TTC549 (cell line): ENCODE measurements around the gene RAB2B.

Experiments used
- FAIRE-seq: peaks from 2 replicates; lab custom pipeline; 2012; peaks lifted over from hg19 to GRCh38; lab: Jason Lieb, UNC

Gene RAB2B

DNA sequence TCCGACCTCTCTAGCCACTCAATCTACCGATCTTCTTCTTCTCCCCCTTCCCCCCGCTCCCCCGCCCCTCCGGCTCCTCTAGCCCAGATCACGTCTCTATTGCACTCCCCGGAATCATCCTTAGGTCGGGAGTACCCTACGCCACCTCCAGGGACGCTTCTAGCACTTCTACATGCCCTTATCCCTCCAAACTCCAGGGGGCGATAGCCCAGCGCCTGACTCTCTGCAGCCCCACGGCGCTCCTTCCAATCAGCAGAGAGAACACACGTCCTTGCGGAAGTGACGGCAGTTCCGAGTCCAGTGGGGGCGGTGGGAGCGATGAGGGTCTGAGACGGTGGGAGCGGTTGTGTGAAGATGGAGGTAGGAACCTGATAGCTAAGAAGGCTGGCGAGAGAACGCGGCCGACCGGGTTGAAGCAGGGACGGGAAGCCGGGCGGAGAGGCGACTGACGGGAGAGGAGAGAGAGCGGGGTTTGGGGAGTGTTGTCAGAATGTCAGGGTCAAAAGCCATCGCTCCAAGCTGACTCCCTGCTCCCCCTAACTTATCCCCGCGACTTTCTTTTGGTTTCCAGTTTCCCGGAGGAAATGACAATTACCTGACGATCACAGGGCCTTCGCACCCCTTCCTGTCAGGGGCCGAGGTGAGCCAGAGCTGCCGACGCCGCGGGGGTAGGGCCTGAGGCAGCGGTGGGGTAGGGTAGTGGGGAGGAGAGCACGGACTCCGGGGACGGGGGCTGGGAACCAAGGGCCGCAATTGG is at the start of gene RAB2B, which contains the start of gene TOX4:
TSS of gene RAB2B (minus strand) at position 35 of the 757 bp plus-strand sequence. CDS start 87 bp downstream, outside the sequence.
TSS of gene TOX4 (plus strand) at position 271 of the 757 bp plus-strand sequence. CDS start at position 355, 84 bp downstream.
- peak; percentile 83 for FAIRE-seq

DNA sequence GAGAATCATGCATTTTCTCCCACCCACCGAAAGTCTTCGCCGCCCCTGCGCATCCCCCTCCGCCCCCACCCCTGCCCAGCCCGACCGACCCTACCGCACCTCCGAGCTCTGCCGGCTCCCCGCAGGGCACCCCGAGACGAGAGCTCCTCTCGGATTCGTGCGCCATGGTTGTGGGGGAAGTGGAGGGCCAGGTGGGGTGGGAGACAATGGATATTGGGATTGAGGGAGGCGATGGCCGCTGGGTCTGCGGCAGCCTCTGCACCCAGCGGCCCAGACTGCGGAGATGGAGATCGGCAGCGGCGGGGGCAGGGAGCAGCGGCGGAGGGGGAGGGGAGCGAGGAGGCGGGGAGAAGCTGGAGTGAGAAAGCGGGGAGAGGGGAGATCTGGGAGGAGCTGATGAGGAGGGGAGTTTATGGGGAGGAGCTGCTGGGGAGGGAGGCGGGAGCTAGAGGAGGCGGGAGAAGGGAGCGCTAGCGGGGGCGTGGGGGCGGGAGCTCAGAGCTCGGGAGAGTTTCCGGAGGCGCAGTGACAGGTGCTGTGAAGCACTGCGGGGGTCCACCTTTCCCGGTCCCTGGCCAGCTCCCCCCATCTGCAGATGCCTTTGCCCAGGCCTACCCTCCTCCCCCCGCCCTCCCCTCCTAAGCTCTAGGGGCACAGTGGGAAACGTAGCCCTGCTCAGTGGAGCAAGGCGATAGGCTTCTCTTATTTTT is 49.4 kb upstream of the RAB2B start, which contains the start of gene SALL2:
TSS of gene SALL2 (minus strand) at position 385 of the 710 bp plus-strand sequence. CDS start at position 166, 219 bp downstream.
- FAIRE-seq = no peak

DNA sequence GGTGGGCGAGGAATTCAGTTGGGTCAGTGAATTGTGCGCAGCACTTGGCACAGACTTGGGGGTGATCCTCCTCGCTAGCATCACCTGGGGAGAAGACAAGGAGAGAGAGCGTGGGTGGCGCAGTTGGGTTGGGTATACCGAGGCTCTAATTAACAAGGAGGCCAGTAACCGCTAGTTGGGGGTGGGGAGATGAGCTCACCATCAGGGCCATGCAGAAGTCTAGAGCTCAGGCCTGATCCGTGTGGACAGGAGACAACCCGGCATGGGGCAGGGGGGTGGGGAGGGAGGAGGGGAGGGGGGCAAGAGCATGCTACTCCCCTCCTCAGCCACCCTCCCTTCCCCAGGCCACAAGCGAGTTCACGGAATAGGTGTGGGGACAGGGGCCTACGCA is 48.8 kb upstream of the RAB2B start:
- FAIRE-seq = no peak

DNA sequence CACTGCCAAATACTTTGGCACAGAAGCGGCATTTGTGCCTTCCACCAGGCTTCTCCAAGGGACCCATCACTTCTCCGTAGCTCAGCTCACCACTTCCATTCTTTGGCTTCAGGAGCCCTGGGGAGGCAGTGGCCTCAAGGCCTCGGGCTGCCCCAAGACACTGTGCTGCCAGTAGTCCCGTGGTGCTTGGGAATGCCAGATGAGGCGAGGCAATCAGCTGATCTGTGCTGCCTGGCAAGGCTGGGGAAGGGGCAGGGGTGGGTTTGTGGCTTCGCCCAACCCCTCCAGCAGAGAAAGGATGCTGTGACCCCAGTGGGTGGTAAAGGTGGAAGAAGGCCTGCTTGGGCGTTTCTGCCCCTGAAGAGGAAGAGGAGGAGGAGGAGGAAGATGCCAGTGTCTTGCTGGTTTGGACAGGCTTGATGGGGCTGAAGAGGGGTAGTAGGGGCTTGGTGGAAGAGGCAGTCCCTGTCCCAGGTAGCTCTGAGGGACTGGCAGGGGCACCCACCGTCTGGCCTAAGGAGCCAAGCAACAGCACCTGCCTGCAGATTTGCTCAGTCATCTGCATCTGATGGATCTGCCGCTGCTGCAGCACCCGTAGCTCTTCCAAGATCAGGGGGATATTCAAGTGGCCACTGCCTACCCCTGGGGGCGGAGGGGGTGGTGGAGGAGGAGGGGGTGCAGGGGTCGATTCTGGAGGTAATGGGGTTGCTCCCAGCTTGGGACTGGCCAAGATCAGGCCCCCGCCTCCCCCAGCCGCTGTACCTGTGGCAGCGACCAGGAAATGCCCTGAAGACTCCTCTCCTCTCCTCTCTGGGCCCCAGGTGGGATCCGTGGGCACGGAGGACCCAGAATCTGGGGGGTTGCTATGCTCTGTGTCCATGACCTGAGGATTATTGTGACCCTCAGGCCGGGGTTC is 48.1 kb upstream of the RAB2B start:
- FAIRE-seq = no peak

DNA sequence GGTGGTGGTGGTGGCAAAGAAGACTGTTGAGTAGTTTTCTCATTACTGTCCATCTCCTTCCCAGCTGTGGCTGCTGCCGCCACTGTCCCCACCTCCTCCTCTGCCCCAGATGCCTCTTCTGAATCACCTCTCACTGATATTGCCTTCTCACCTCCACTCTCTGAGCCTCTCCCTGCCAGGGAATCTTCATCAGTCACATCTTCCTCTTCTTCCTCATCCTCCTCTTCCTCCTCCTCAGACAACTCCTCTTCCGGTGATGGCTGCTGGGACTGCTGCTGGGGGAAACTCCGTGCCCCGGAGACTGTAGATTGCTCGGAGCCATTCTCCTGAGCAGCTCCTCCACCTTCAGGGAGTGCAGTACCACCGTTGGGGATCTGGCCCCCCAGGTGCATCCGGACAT is 46.4 kb upstream of the RAB2B start:
- FAIRE-seq = no peak

DNA sequence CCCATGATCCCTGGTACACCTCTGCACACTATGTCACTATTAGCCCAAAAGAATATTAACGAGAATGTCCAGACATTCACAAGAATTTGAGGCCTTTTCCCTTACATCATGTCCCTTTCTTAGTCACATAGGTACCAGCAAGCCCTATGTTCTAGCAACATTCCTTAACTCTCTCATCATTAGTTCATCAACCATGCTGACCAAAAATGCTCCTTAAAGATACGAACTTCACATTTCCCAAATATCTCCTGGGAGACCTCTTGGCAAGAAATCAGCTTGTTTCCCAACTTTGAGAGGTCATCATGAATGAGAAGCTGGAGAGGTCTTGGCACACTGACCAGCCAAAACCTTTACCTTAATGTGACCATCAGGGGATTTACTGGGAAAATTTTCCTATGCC is 44.7 kb upstream of the RAB2B start:
- no peak for FAIRE-seq

DNA sequence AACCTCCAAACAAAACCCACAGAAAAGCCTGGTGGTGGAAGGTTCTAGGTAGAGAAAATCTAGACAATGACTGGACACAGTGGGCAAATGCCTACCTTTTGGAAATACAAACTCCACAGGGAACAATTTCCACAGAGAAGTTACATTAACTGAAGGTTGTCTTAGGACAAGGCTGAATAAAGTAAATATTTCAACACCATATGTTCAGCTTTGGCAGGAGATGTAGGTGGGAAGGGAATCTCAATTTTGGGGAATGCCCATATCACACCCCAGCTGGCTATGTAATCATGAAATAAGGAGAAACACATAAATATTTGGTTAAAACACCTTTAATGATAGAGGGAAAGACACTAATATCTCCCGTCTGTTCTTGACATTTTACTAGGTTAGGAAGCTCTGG is 44.0 kb upstream of the RAB2B start:
- FAIRE-seq = no peak

DNA sequence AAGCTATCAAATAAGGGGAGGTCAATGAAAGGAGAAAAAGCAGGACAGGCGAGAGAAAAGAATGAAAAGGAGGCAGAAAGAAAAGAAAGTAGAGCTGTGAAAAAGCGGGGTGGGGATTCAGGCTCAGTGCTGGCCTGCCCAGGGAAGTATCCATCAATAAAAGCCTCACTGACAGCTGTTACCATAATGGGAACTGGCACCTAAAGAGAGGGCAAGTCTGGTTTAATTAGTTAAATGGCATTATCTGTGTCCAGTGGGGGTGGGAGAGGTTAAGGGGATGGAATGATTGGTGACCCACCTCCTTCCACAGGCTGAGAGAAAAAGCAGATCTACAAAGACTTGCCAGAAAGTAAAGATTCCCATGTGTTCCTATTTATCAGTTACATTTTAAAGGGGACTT is 42.0 kb upstream of the RAB2B start:
- FAIRE-seq = no peak

DNA sequence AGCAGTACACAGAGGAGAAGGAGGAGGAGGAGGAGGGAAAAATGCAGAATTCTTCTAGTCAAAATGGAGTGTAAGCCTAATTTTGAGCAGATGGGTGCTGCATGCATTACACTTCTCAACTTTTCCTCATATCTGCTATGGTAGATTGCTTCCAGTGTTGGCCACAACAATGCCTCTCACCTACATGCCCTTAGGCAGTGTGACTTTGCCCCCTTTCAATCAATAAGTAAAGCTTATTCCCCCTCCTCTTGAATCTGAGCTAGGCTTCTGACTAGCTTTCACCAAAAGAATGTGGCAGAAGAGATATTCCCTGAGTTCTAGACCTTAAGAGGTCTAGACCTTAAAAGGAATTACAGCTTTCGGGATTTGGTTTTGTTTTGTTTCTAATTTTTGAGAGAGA is 37.6 kb upstream of the RAB2B start:
- FAIRE-seq = no peak

DNA sequence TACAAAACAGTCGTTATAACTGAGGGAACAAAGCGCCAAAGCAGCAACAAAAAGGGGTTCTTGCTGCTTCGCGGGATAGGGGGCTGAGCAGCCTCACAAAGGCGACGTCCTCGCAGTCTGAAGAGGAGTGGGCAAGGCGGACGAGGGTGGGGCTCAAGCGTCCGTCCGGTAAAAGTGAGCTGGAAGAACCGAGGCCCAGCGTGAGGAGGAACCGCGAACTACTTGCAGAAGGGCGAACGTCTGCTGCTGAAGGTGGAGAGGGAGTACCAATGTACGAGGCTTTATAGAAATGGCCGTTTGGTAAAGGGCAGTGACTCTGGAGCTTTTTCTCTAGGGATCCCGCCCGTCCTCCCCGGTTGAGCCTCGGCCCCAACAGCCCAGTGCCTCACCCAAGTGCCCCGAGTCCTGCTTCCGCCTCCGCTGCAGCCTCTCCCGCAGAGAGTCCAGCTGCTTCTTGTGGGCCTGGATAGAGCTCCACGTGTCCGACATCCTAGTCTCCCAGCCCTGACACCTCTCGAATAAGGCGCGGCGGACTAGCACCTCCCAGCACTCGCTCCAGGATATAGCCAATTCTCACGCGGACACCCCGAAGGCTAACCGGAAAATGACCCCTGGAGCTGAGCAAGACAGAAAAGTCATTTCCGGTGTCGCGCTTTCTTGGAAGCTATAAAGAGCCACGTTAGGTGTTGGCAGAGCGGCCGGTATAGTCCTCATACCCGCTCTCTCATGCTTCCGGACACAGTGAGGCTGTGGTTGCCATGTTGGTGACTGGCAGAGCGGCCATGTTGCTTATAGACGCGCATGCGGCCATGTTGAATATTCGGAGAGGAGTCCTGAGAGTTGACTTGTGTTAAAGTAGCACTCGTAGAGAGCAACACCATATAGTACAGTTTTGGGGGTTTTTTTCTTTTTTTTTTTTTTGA is 34.2 kb upstream of the RAB2B start, which contains the start of gene METTL3:
TSS of gene METTL3 (minus strand) at position 606 of the 923 bp plus-strand sequence. CDS start at position 489, 117 bp downstream.
- peak; percentile 87 for FAIRE-seq

DNA sequence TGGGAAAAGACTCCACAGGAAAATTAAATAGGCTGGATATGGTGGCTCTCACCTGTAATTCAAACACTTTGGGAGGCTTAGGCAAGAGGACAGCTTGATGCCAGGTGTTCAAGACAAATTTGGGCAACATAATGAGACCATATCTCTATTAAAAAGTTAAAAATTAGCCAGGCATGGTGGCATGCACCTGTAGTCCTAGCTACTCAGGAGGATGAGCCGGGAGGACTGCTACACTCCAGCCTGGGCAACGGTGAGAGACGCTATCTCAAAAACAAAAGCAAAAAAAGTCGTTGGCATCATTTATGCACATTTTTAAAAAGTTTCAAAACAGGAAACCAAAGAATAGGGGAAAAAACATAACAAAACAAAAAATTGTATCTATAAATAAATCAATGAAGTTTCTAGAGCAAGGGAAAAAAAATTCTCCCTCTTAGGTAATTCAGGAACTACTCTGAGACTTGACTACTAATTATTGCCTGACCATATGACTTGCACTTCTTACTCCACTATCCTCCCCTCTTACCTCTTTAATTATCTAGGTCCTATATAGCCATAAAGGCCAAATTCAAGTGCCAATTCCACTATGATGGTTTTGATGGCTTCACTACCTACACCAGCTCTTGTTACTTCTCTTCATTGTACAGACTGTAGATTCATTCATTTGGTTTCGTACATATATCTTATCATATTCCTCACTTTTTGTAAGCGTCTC is 32.8 kb upstream of the RAB2B start:
- no peak for FAIRE-seq

DNA sequence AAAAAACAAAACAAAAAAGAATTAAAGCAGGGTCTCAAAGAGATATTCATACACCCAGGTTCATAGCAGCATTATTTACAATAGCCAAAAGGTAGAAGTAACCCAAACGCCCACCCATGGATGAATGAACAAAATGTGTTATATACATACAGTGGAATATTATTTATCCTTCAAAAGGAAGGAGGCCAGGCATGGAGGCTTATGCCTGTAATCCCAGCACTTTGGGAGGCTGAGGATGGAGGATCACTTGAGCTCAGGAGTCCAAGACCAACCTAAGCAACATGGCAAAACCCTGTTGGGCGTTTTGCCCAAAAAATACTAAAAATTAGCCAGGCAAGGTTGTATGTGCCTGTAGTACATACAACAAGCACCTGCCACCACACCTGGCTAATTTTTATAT is 29.8 kb upstream of the RAB2B start:
- FAIRE-seq = no peak

DNA sequence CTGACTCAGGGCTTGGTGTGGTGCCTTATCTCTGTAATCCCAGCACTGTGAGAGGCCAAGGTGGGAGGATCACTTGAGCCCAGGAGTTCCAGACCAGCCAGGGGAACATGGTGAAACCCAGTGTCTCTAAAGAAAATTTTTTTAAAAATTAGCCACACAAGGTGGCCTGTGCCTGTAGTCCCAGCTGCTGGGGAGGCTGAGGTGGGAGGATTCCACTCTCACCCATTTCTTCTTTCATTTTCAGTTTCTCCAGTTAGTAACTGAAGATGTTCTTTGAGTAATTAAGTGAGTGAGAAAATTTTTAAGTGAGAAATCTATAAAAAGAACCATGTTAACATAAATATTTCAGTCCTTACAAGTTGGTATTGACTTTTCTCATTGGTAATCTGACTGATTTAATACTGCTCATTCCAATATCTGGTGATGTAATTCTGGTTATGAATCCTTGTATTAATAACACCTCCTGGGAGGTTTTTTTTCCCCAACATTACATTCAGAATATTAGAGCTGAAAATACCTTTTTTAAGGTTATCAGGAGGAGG is 28.3 kb upstream of the RAB2B start:
- FAIRE-seq = no peak

DNA sequence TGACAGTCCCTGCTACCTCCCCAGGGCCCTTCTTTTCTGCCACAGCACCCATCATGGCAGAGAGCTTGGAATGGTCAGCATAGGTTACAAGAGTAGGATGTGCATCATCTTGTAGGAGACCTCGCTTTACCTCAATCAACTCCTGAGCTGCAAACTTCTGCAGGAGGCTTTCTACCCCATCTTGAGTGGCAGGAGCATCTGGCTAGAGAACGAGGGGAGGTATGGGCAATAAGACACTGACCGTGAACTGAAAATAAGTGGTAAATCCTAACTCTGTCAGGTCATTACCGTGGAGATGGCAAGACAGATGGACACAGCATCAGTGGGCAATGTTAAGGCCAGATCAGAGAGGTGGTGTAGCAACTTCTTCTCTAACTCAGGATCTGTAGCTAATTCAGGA is 26.6 kb upstream of the RAB2B start:
- FAIRE-seq = no peak

DNA sequence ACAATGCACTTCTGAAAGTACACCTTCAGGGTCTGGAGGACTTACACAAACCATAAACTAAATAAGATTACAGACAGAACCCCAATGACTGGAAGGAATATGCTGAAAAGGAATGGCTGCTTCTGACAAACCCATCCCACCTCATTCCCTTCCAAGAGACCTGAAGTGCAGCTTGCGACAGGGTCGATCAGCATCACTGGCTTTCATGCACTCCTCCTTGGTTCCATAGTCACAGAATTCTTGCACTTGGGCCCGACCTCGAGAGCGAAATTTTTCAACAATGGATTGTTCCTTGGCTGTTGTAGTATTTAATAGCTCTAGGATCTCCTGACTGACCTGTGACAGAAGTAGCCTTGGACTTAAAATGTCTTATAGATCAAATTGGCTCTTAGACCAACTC is 24.8 kb upstream of the RAB2B start:
- no peak for FAIRE-seq

DNA sequence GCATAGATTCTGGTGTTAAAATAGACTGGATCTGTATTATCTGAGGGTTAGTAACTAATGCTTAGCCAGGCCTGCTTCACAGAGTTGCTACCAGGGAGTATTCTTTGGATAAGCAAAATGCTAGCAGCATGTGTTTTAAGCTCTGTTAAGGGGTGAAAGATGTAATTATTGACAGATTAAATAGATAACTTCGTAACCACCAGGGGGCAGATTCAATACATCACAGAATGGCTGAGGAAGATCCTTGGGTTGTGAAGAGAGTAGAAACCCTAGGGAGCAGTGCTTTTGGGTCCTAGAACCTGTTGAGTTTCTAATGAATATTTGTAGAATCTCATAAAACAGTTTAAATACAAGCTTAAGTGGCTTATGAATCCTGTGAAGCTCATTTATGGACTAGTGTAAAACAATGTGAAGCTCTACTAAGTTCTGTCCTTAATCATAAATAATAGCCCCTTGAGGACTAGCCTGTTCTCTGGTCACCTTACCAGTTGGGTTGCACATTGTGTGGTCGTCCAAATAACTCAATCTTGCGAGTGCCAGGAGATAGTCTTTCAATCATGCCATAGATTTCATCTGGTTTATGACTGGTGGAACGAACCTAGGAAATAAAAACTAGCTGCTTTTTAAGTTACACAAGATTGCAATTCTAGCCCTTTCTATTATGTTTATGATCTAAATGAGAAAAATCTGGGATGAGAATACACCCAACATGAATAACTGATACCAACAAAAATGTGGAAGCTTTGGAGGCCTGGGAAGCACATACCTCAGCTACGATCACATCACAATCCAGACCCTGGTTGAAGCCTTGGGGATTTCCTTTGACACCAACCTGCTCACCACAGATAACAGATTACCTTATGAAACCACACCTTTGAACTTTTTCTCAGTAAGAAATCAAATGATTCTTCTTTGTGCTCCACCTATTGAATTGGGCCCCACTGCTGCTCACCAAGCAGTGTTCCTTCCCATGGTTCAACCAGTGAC is 22.1 kb upstream of the RAB2B start:
- FAIRE-seq = no peak

DNA sequence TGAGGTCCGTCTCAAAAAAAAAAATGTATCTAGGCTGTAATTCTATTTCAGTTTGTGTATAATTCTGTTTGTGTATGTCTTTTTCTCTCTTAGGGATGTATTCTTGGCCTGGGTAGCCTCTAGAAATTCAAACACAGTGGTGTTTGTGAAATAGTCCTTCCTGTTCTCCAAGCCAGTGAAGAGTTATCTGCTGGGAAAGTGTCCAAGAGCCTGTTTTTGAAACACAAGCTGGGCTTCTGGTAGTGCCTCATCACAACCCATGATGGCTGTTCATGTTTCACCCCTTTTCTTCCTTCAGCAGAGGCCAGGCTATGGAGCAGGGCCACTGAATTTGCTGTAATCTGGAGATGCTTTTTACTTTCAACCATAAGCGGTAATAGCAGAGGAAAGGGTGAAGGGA is 19.7 kb upstream of the RAB2B start:
- FAIRE-seq = no peak

DNA sequence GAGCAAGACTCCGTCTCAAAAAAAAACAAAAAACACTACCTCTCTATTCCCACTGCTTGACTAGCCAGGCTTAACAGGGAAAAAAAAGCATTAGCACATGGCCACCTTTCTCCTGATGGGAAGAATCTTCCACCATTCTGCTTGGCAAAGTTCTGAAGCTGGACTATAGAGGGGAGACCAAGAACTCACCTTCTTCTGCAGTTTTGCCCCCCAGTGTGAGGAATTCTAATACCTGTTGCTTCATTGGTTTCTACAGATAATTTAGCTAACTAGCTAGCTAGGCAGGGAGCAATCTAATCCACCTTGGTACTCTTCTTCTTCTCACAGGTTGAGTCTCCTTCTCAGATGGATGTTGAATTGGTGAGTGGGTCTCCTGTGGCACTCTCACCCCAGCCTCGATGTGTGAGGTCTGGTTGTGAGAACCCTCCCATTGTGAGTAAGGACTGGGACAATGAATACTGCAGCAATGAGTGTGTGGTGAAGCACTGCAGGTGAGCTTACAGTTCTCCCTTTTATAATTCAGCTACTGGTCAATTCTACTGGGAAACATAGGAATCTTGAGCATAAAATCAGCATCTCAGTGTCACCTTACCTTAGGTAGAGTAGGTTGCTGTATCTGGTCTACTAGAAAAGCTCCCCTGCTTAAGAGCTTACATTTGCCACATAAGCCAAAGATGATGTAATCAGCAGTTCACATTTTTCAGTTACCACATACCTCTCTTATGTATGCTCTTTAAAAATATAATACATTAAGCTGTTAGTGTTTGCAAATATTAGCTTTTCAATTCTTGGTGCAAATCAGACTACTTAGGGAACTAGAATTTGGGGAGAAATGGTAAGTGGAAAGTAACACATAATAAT is 18.4 kb upstream of the RAB2B start:
- FAIRE-seq = no peak
